Measurements from ENCODE around the gene GMPPB. TPM values are rescaled to one million over a fixed set of nuclear protein-coding genes. Genes with fewer than 3 reads are reported as not detected.

GMPPB gene
- total RNA-seq, 1 experiment from 2014 or later, result 42.4 TPM

DNA sequence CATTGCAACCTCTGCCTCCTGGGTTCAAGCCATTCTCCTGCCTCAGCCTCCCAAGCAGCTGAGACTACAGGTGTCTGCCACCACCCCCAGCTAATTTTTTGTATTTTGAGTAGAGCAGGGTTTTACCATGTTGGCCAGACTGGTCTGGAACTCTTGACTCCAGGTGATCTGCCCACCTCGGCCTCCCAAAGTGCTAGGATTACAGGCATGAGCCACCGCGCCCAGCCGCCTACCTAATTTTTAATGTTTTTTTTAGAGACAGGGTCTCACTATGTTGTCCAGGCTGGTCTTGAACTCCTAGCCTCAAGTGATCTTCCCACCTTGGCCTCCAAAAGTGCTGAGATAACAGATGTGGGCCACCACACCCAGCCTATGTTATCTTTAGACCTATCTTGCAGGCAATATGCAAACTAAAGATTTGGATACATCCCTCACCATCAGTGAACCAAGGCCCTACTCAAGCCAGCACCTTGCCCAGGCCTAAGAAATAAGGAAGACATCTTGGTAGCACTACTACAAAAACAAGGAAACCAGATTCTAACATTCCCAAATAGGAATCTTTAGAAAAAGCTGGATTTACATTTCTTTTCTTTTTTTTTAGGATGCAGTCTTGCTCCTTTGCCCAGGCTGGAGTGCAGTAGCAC, 6.3 kb upstream of the GMPPB start:
- Mint-ChIP-seq H3K36me3 (ENCODE audit: insufficient read depth, unreplicated experiment) (peaks cover 27% of the 10 kb centered on the region), H3K27me3 (ENCODE audit: unreplicated experiment) (no peaks in the 10 kb centered on the region), H3K4me1 (ENCODE audit: low read depth, unreplicated experiment) (no peaks in the 10 kb centered on the region), H3K9me3 (ENCODE audit: low read depth, unreplicated experiment) (no peaks in the 10 kb centered on the region), H3K4me3 (ENCODE audit: low read depth, unreplicated experiment) (no peak overlapping the region), H3K27ac (ENCODE audit: unreplicated experiment) (no peak overlapping the region)
- TF ChIP-seq, protein P1, sequence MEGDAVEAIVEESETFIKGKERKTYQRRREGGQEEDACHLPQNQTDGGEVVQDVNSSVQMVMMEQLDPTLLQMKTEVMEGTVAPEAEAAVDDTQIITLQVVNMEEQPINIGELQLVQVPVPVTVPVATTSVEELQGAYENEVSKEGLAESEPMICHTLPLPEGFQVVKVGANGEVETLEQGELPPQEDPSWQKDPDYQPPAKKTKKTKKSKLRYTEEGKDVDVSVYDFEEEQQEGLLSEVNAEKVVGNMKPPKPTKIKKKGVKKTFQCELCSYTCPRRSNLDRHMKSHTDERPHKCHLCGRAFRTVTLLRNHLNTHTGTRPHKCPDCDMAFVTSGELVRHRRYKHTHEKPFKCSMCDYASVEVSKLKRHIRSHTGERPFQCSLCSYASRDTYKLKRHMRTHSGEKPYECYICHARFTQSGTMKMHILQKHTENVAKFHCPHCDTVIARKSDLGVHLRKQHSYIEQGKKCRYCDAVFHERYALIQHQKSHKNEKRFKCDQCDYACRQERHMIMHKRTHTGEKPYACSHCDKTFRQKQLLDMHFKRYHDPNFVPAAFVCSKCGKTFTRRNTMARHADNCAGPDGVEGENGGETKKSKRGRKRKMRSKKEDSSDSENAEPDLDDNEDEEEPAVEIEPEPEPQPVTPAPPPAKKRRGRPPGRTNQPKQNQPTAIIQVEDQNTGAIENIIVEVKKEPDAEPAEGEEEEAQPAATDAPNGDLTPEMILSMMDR (IDR thresholded peaks at IDR 0.05; ENCODE audit: unreplicated experiment), result no peak
- CTCF ChIA-PET, result no interaction called here
- BruUV-seq (replicated peaks), result no TSS peak
- DNase-seq, result no peak
- intact Hi-C loops (cut with micrococcal nuclease; ENCODE audit: unreplicated experiment), result no loop called here

DNA sequence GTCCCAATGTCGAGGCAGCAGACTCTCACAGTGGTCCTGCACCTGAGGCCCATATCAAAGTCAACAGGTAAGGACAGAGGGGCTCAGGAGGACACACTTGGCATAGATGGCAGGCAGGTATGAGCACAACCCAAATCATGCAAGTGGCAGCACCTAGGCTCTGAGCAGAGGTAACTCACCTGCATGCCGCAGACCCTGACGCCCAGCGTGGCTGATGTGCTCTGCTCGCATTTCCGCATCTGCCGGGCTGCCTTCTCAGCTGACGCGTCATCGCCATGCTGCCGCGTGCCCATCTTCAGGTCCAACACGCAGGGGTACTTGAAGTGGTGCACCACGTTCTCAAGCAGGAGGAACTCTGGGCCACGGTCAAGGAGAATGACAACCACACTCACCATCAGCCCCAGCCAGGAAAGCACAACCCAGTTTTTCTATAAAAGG, 4.2 kb upstream of the GMPPB start:
- Mint-ChIP-seq H3K4me1 (ENCODE audit: low read depth, unreplicated experiment) (peaks cover 8% of the 10 kb centered on the region), H3K27me3 (ENCODE audit: unreplicated experiment) (no peaks in the 10 kb centered on the region), H3K4me3 (ENCODE audit: low read depth, unreplicated experiment) (no peak overlapping the region), H3K27ac (ENCODE audit: unreplicated experiment) (no peak overlapping the region), H3K9me3 (ENCODE audit: low read depth, unreplicated experiment) (no peaks in the 10 kb centered on the region), H3K36me3 (ENCODE audit: insufficient read depth, unreplicated experiment) (peaks cover 42% of the 10 kb centered on the region)
- no peak for DNase-seq
- TF ChIP-seq, protein P1 (IDR thresholded peaks at IDR 0.05; ENCODE audit: unreplicated experiment), result no peak
- intact Hi-C loops (cut with micrococcal nuclease; ENCODE audit: unreplicated experiment), result no loop called here
- CTCF ChIA-PET, result no interaction called here
- BruUV-seq (replicated peaks), result no TSS peak

DNA sequence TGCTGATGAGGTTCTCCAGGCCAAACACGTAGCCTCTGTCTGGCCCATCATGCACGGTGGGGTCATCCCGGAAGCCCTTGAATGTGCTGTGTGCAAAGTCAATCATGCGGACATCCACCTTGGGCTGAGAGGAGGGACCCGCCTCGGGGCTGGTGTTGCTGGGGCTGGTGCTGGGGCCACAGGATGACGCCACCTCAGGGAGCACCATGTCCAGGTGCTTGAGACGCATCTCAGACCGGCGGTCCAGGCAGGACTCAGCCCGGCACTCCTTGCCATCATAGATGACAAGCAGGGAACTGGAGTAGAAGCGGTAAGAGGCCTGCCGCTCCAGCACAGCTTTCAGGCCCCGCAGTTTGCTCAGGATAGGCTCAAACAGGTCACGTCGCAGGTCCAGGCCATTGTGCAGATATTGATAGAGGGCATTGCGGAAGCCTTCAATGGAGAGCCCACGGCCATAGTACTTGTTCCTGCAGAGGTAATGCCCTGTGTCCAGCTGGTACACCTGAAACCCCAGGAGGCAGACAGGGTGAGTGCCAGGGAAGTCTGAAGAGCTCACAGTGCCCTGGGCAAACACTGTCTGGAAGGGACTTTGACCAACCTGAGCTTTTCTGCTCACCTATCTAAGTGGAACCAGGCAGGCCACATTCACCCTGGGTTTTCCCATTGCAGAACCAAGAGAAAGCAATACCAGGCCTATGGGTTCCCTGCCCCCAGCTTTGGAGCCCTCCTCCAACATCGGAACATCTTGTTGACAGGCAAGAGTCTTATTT, 3.6 kb upstream of the GMPPB start:
- TF ChIP-seq, protein P1 (IDR thresholded peaks at IDR 0.05; ENCODE audit: unreplicated experiment), result no peak
- no peaks in the 10 kb centered on the region for H3K27me3 Mint-ChIP-seq (ENCODE audit: unreplicated experiment)
- DNase-seq, result no peak

DNA sequence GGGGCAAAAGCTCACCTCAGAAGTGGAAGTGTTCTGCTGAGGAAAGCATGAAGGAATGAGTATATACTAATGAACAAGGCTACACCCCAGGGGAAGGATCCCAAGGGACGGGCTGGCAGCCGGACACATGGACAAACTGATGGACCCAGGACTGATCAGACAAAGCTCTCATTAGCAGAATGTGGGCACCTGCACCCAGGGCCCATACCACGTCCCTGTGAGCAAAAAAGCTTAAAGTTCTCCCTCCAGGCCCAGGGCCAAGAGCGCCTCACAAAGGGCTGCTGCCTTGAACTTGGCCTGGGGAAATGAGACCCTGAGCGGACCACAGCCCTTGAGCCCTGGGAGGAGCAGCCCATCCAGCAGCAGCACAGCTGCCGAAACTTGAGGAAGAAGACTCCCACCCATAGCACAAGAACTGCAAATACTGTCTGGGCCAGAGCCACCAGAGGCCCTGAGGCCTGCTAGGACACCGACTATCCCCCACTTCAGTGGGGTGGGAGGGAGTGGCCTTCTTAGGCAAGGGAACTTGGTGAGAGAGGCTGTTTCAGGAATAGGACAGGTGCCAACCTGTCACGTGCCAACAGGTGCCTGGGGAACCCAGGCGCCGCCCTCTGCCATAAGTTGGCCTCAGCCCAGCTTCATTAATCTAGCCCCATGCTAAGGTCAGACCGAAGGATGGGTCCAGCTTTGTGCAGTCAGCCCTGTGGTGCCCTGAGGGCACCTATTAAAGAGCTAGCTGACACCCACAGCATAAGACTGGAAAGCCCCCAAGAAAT, 2.3 kb upstream of the GMPPB start:
- intact Hi-C loops (cut with micrococcal nuclease; ENCODE audit: unreplicated experiment), result no loop called here
- TF ChIP-seq, protein P1 (IDR thresholded peaks at IDR 0.05; ENCODE audit: unreplicated experiment), result no peak
- DNase-seq, result no peak
- Mint-ChIP-seq H3K4me1 (ENCODE audit: low read depth, unreplicated experiment) (peaks cover 8% of the 10 kb centered on the region), H3K4me3 (ENCODE audit: low read depth, unreplicated experiment) (no peak overlapping the region), H3K9me3 (ENCODE audit: low read depth, unreplicated experiment) (no peaks in the 10 kb centered on the region), H3K27me3 (ENCODE audit: unreplicated experiment) (no peaks in the 10 kb centered on the region), H3K36me3 (ENCODE audit: insufficient read depth, unreplicated experiment) (peaks cover 50% of the 10 kb centered on the region), H3K27ac (ENCODE audit: unreplicated experiment) (no peak overlapping the region)
- no TSS peak for BruUV-seq (replicated peaks)
- CTCF ChIA-PET, result no interaction called here

More for the DNA sequence above, 3.6 kb upstream of the GMPPB start:
- intact Hi-C loops (cut with micrococcal nuclease; ENCODE audit: unreplicated experiment), result no loop called here
- Mint-ChIP-seq H3K27ac (ENCODE audit: unreplicated experiment) (no peak overlapping the region), H3K4me1 (ENCODE audit: low read depth, unreplicated experiment) (peaks cover 8% of the 10 kb centered on the region), H3K4me3 (ENCODE audit: low read depth, unreplicated experiment) (no peak overlapping the region), H3K9me3 (ENCODE audit: low read depth, unreplicated experiment) (no peaks in the 10 kb centered on the region), H3K36me3 (ENCODE audit: insufficient read depth, unreplicated experiment) (peaks cover 43% of the 10 kb centered on the region)
- BruUV-seq (replicated peaks), result no TSS peak
- CTCF ChIA-PET, result no interaction called here

Measured in Calu3 (cell line).